Psoas muscle (tissue), 8 donors: ENCODE data around the gene RNF14. TPM values are rescaled to one million over a fixed set of nuclear protein-coding genes. Genes with fewer than 3 reads are reported as not detected.

Source experiments
- ATAC-seq, 4 donors: fragments of 200-7000 bp; cut with Tn5 transposase; one replicate each; pipeline ENCODE4 v1.9.1; 2020; ENCODE audit warnings: moderate library complexity in 3 of 4, mild to moderate bottlenecking in 2 of 4
- DNase-seq, 2 donors: peaks; one replicate each; pipeline ENCODE4 v3.0.0-alpha.2; 2020
- H3K27ac ChIP-seq: fragments of 200-600 bp; one replicate; pipeline ENCODE4 v1.8.0; 2022
- H3K27me3 ChIP-seq, 3 donors: fragments of 200-600 bp in 1 of 3; one replicate each; pipeline versions ENCODE4 v1.6.1 to v1.8.0; 2013 to 2022; ENCODE audit warnings: low read length in 2 of 3, mild to moderate bottlenecking in 2 of 3, moderate library complexity in 1 of 3; ENCODE audit not compliant: insufficient read depth in 3 of 3
- H3K36me3 ChIP-seq, 2 donors: fragments of 200-600 bp in 1 of 2; one replicate each; pipeline versions ENCODE4 v1.6.1 to v1.8.0; 2013 to 2022; ENCODE audit warnings: low read depth in 1 of 2, mild to moderate bottlenecking in 1 of 2, moderate library complexity in 1 of 2; ENCODE audit not compliant: insufficient read depth in 1 of 2
- H3K4me1 ChIP-seq: fragments of 200-600 bp; one replicate; pipeline ENCODE4 v1.8.0; 2022
- H3K4me3 ChIP-seq: fragments of 200-600 bp; one replicate; pipeline ENCODE4 v1.8.0; 2022; ENCODE audit warnings: mild to moderate bottlenecking
- H3K9me3 ChIP-seq: fragments of 200-600 bp; one replicate; pipeline ENCODE4 v1.8.0; 2022
- CTCF ChIP-seq: fragments of 200-600 bp; IDR thresholded peaks from one replicate; pipeline ENCODE4 v1.8.0; 2022; ENCODE audit warnings: antibody characterized with exemption
- WGBS, 3 donors: extraction: QIAGEN DNeasy Blood & Tissue Kit; methylation state at CpG; one replicate each; pipeline versions ENCODE4 v1.1.6 to v1.1.7; 2013; 5-methylcytosine and 5-hydroxymethylcytosine counted together
- intact Hi-C, 2 donors: fragments of 100-400 bp; cut with DNase I; formaldehyde crosslinking; loops; one replicate each; pipeline versions ENCODE4 v1.11.0 to v1.14.2; 2022
- polyA plus RNA-seq, 3 donors: library from polyadenylated mRNA; stranded (reverse); fragments of 200-250 nt; gene quantifications; one replicate each; pipeline ENCODE4 v1.2.3, GENCODE V29; 2013
- total RNA-seq, 4 donors: library from RNA; stranded (reverse); fragmentation: NEBNext Ultra II Directional in 2 of 4; extraction: Animal tissue kit (Norgen Biotek cat#: 25700) in 2 of 4; gene quantifications; one replicate each; pipeline versions ENCODE4 v1.2.1 to v1.2.4, GENCODE V29; 2021 to 2023
- donor health status: healthy with polysubstance abuse.
- donor health status: DM: no; HTN: no; CAD: no; lungs with moderate emphysema.
- donor health status: Bipolar disorder and iron deficiency.
- donor health status: healthy.
- donor health status: DM: yes; HTN: yes; CAD: no.
- donor health status: DM: no; HTN: no; CAD: no.
- donor health status: DM: no; HTN: no; CAD: no.
- donor health status: DM: yes; HTN: yes; CAD: no.

Gene RNF14
- total and polyA plus RNA-seq, 7 donors = 44.1 to 137 (median 77.9) TPM

- intact Hi-C loops = no loop called here
- peak overlapping the region; percentile 30 for H3K27ac ChIP-seq
- WGBS, 3 donors = 53 to 56% (median 55%) methylated on average over 16 of the region's 16 CpGs
- H3K4me3 ChIP-seq = peak overlapping the region; percentile 56
- TF ChIP-seq CTCF = no peak
- ATAC-seq (no peak), DNase-seq (no peak)
- no peaks in the 10 kb centered on the region for H3K27me3 ChIP-seq
- H3K36me3 ChIP-seq = no peaks in the 10 kb centered on the region
- no peaks in the 10 kb centered on the region for H3K9me3 ChIP-seq
- peaks cover 5% of the 10 kb centered on the region for H3K4me1 ChIP-seq
These were observed 11.4 kb upstream of the RNF14 start for GRCh38 chr5:141957367-141957996.

GRCh38 chr5:141958113-141958512 is 10.8 kb upstream of the RNF14 start, which contains the start of gene PCDH12:
TSS of gene PCDH12 (minus strand) at chr5:141958202. CDS start at chr5:141957851, 351 bp downstream.
- ATAC-seq = peak in 2 of 4 donors; percentile 19 to 25
- DNase-seq = peak; percentile 47 to 68
- WGBS, 3 donors = 27 to 45% (median 30%) methylated on average over 7 of the region's 7 CpGs
- H3K4me3 ChIP-seq = peak within 1 kb of the TSS; percentile 56
- H3K27ac ChIP-seq = peak within 1 kb of the TSS; percentile 58
- H3K36me3 ChIP-seq = no peaks in the 10 kb centered on the region
- peaks cover 5% of the 10 kb centered on the region for H3K4me1 ChIP-seq
- H3K9me3 ChIP-seq = no peaks in the 10 kb centered on the region
- intact Hi-C loops = no loop called here
- no peaks in the 10 kb centered on the region for H3K27me3 ChIP-seq
- TF ChIP-seq CTCF = no peak

- peak overlapping the region; percentile 56 for H3K4me3 ChIP-seq
- no peak for TF ChIP-seq CTCF
These were observed 10.2 kb upstream of the RNF14 start for GRCh38 chr5:141958546-141959172.

GRCh38 chr5:141960018-141960417 is 8.9 kb upstream of the RNF14 start:
- peaks cover 5% of the 10 kb centered on the region for H3K4me1 ChIP-seq
- DNase-seq (no peak), ATAC-seq (peak in 1 of 4 donors; percentile 39)
- no peak overlapping the region for H3K27ac ChIP-seq
- TF ChIP-seq CTCF = no peak
- 54 to 61% (median 57%) methylated on average over 10 of the region's 10 CpGs for WGBS, 3 donors
- H3K27me3 ChIP-seq = no peaks in the 10 kb centered on the region
- no peaks in the 10 kb centered on the region for H3K36me3 ChIP-seq
- H3K4me3 ChIP-seq = no peak overlapping the region
- intact Hi-C loops = loop anchor here (1.0 to 5.0 kb wide), 3 partner anchors 83 to 268 kb away; partner anchors contain the start of gene PCDH1 (in 1 of the 2)
- H3K9me3 ChIP-seq = no peaks in the 10 kb centered on the region

More at GRCh38 chr5:141958546-141959172, 10.2 kb upstream of the RNF14 start:
- Histone ChIP-seq H3K27me3 (no peaks in the 10 kb centered on the region), H3K27ac (peak overlapping the region; percentile 58), H3K4me1 (peaks cover 5% of the 10 kb centered on the region), H3K36me3 (no peaks in the 10 kb centered on the region), H3K9me3 (no peaks in the 10 kb centered on the region)
- peak; percentile 41 to 67 for DNase-seq
- WGBS, 3 donors = 57 to 66% (median 63%) methylated on average over 8 of the region's 8 CpGs
- ATAC-seq = peak in 3 of 4 donors; percentile 38 to 48 (median 40)
- intact Hi-C loops = no loop called here
